Measurements from ENCODE around the gene IL17D.

DNA sequence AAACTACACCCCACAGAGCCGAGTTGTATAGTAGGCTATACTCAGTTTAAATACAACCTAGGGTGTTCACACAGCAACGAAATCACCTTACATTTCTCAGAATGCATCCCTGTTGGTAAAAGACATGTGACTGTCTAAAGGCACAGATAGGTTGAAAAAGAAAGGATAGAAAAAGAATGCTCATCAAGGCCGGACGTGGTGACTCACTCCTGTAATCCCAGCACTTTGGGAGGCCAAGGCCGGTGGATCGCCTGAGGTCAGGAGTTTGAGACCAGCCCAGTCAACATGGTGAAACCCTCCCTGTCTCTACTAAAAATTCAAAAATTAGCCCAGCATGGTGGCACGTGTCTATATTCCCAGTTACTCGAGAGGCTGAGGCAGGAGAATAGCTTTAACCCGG is 3.8 kb upstream of the IL17D start:
- TF ChIP-seq POLR2A (IDR thresholded peaks at IDR 0.05): no peak
- TF ChIP-seq, protein P1, sequence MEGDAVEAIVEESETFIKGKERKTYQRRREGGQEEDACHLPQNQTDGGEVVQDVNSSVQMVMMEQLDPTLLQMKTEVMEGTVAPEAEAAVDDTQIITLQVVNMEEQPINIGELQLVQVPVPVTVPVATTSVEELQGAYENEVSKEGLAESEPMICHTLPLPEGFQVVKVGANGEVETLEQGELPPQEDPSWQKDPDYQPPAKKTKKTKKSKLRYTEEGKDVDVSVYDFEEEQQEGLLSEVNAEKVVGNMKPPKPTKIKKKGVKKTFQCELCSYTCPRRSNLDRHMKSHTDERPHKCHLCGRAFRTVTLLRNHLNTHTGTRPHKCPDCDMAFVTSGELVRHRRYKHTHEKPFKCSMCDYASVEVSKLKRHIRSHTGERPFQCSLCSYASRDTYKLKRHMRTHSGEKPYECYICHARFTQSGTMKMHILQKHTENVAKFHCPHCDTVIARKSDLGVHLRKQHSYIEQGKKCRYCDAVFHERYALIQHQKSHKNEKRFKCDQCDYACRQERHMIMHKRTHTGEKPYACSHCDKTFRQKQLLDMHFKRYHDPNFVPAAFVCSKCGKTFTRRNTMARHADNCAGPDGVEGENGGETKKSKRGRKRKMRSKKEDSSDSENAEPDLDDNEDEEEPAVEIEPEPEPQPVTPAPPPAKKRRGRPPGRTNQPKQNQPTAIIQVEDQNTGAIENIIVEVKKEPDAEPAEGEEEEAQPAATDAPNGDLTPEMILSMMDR (IDR thresholded peaks at IDR 0.05): no peak
